Measurements from ENCODE around the gene SLC1A4.
"Not testable (repeated sequence)": the region's sequence is repeated elsewhere in the genome, so short reads cannot be mapped to it uniquely, and the experiment has no call there.

SLC1A4 gene

DNA sequence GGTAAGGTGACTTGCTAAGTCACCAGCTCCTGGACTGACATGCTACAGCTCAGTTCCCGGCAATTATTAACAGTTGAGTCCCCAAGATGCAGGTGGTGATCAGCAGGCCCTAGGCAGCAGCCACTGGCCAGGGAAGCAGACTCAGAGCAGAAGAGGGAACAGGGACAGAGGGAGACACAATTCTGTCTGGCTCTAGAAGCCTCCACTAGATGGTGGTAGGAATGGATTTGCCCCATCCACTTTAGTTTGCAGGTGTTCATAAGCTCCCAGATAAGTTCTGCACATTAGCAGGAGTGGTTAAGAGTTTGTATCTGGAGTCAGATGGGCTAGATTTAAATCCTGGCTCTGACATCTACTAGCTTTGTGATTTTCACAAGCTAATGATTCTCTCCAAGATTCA, 25.5 kb upstream of the SLC1A4 start:
- DNase-seq (ENCODE audit: low read depth in 2 of 2) = no peak

GRCh38 chr2:64966017-64966416, 23.2 kb upstream of the SLC1A4 start:
- no peak for DNase-seq (ENCODE audit: low read depth in 2 of 2)

DNA sequence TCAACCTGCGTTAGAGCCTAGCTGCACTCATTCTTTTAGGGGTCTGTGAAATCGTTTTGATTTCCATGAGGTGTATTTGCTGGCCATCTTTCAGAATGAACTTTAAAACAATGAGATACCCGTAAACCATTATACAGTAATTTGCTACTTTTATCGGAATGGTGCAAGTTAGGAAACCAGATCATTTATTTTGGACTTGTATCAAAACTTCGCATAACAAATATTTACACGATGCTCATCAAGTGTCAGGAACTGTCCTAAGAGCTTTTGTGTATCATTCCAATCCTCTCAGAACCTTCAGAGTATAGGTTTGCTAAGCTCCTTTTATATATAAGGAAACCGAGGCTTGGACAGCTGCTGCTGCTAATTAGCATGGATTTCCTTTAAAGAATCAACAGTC, 22.4 kb upstream of the SLC1A4 start:
- DNase-seq (ENCODE audit: low read depth in 2 of 2) = no peak

DNA sequence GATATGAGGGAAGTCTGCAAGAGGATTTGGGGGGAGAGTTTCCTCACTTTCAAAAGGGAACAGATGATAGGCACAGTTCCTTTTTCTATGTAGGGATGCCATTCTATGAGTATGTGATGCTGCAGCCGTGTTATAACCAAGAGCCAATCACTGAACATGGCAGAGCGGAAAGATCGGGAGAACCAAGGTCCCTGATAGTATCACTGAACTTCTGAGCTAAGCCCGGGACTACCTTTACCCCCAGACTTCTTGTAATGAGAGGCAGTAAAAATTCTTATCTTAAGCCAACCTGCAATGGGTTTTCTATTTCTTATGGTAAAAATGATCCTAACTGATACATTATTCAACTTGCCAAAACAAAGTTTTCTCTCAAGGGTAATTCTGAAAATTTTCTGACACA, 21.6 kb upstream of the SLC1A4 start:
- DNase-seq (ENCODE audit: low read depth in 2 of 2) = no peak

DNA sequence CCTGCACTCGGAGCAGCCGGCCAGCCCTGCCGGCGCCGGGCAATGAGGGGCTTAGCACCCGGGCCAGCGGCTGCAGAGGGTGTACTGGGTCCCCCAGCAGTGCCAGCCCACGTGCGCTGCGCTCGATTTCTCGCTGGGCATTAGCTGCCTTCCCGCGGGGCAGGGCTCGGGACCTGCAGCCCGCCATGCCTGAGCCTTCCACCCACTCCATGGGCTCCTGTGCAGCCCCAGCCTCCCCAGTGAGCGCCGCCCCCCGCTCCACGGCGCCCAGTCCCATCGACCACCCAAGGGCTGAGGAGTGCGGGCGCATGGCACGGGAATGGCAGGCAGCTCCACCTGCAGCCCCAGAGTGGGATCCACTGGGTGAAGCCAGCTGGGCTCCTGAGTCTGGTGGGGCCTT, 20.1 kb upstream of the SLC1A4 start:
- DNase-seq (ENCODE audit: low read depth in 2 of 2) = not testable (repeated sequence)

DNA sequence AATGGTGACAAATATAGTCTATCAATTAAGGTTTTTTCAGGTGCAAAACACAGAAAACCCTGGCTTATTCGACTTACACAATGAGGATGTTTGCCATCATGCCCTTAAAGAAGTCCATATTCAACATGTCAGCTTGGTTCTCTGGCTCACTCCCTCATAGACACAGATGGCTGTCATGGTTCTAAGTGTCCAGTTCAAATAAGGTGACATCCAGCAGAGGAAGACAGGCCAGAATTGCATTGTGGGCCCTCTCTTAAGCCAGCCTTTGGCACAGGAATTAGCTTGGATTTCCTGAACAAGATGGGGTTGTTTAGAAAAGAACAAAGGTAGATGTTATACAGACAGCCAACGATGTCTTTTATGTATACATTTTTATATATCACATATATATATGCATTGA, 18.7 kb upstream of the SLC1A4 start:
- DNase-seq (ENCODE audit: low read depth in 2 of 2) = no peak

- no peak for DNase-seq (ENCODE audit: low read depth in 2 of 2)
Observed at GRCh38 chr2:64972426-64972825, 16.8 kb upstream of the SLC1A4 start.

- no peak for DNase-seq (ENCODE audit: low read depth in 2 of 2)
Observed at GRCh38 chr2:64972876-64973275, 16.3 kb upstream of the SLC1A4 start.

DNA sequence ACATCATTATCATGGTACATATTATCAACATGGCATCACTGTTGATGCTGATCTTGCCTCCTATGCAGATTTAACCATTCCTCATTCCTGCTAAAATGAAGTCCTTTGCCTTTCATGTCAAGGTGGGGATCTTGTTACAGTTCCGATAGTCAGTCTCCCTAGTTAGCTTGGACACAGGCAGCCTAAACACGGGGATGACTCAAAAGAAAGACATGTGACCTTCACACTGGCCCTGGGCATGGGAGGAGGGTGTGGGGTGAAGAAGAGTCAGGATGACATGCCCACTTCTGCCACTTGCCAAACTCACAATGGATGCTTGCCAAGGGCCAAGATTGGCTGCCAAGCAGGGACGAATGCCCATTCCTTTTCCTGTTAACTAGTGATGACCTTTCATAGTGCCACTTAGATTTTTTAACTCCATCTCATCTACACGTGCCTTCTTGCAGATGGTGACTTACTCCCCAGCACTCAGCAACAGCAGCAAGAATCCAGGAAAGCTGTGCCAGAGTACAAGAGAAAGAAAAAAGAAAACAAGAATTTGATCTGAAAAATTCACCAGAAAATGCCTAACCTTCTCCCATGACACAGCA, 13.9 kb upstream of the SLC1A4 start:
- DNase-seq (ENCODE audit: low read depth in 2 of 2) = no peak

DNA sequence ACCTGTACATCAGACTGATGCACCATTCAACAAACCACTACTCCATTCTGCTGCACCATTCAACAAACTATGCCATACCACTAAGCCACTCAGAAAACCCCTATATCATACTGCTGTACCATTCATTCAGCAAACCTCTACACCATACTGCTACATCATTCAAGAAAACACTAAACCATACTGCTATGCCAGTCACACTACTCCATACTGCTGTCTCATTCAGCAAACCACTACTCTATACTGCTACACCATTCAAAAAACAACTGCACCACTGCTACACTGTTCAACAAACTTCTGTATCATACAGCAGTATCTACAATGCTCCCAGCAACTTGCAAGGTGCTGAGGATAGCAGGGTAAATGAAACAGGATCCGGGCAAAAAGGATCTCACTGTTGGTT, 12.9 kb upstream of the SLC1A4 start:
- DNase-seq (ENCODE audit: low read depth in 2 of 2) = no peak

GRCh38 chr2:64978514-64979268, 10.5 kb upstream of the SLC1A4 start:
- DNase-seq (ENCODE audit: low read depth in 2 of 2) = no peak

- no peak for DNase-seq (ENCODE audit: low read depth in 2 of 2)
Observed at GRCh38 chr2:64979744-64980143, 9.5 kb upstream of the SLC1A4 start.

GRCh38 chr2:64980183-64980582, 9.0 kb upstream of the SLC1A4 start:
- no peak for DNase-seq (ENCODE audit: low read depth in 2 of 2)

DNA sequence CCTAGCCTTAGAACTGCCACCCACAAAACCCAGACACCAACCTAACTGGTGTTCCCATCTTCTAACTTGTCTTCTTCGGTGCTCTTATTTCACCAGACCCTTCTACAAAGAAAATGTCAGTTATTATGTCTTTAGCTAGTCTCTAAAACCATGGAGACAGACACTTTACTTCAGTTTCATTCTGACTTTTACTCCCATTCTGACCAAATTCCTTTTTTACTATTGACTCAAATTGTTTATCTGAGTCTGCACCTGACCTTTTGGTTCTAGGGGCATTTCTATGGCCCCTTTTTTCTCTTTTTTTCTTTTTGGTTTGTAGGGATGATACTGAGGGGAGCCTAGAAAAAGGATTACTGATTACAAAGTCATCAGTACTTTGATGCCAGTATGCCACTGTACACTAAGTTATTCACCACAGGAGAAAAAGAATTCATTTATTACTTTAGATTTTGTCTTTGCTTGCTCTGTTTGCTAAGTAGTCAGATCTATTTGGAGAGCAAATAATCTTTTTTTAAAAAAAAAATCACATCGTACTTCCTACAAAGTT, 6.8 kb upstream of the SLC1A4 start:
- DNase-seq (ENCODE audit: low read depth in 2 of 2) = no peak

GRCh38 chr2:64982932-64983331, 6.3 kb upstream of the SLC1A4 start:
- no peak for DNase-seq (ENCODE audit: low read depth in 2 of 2)

- DNase-seq (ENCODE audit: low read depth in 2 of 2) = no peak
Observed at GRCh38 chr2:64985447-64985846, 3.8 kb upstream of the SLC1A4 start.

- DNase-seq (ENCODE audit: low read depth in 2 of 2) = no peak
Observed at GRCh38 chr2:64987001-64987955, 1.9 kb upstream of the SLC1A4 start.

DNA sequence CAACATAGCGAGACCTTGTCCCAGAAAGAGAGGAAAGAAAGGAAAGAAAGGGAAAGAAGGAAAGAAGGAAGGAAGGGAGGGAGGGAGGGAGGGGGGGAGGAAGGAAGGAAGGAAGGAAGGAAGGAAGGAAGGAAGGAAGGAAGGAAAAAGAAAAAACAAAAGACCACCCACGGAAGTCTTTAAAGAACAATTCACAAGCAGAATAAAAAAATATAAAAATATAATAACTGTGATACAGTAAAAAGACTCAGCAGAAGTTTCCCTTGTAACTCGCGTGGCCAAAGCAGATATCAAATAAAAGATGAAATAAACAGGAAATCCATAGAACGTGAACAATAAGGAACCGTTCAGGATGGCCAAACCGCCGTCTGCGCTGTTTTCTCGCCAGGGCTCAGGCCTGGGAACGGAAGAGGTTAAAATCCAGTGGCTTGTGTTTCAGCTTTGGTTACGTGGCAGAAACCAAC, 1.2 kb upstream of the SLC1A4 start:
- DNase-seq (ENCODE audit: low read depth in 2 of 2) = no peak

DNA sequence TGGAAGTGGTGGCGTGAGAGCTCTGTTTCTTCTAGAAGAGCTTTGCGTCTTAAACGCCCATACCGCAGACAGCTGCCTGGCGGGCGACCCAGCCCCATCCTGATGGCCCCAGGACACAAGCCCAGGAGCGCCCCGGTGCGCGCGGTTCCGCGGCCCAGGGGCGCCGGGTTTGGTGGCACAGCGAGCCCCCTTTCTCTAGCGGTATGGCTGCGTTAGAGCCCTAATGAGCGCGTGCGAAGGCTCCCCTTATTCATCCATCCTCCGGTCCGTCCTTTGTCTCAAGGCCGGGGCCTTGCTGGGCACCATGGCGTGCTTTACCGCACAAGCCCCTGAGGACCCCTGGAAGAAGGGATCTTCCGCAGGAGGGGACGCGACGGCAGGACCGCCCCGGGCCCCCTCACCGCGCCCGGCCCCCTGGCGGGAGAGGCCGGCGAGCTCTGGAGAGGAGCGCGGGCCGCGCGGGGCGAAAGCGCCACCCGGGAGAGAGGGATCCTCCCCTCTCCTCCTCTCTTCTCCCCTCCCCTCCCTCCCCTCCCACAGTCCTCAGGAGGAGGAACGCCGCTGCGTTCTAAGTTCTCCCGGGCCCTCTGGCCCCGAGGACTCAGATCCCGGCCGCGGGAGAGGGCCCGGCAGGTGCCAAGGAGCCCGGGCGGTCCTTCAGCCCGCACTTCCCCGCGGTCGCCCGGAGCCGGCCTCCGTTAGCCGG, 626 bp upstream of the SLC1A4 start:
- peak; percentile 73 to 76 for DNase-seq (ENCODE audit: low read depth in 2 of 2)

GRCh38 chr2:64989982-64990614, 899 bp downstream of the SLC1A4 start:
- no peak for DNase-seq (ENCODE audit: low read depth in 2 of 2)

GRCh38 chr2:64990876-64991275, 1.7 kb downstream of the SLC1A4 start:
- DNase-seq (ENCODE audit: low read depth in 2 of 2) = no peak

All from fibroblast of skin of left biceps (primary cell).